PC-3 (cell line): Measurements from ENCODE around the gene CTNND2. TPM values are rescaled to one million over a fixed set of nuclear protein-coding genes. Genes with fewer than 3 reads are reported as not detected.
"Not testable (repeated sequence)": the region's sequence is repeated elsewhere in the genome, so short reads cannot be mapped to it uniquely, and the experiment has no call there.

ENCODE experiments used
- ATAC-seq: fragments of 200-7000 bp; cut with Tn5 transposase; 2 replicates; pipeline ENCODE4 v1.9.1; 2020; ENCODE audit warnings: mild to moderate bottlenecking, moderate library complexity
- BruUV-seq: library from RNA; stranded (reverse); fragments of 400-500 nt; replicated peaks from 2 replicates; lab custom pipeline; 2021; lab: Mats Ljungman, UMichigan
- CTCF ChIA-PET: fragments of 300-600 bp; sonication (Branson Sonifier 250); formaldehyde crosslinking; loops from one replicate; lab custom pipeline; 2022; ENCODE audit warnings: antibody characterized with exemption; lab: Charles Lee
- POLR2A ChIA-PET: fragments of 300-600 bp; sonication (Branson Sonifier 250); formaldehyde crosslinking; loops from one replicate; lab custom pipeline; 2022; ENCODE audit warnings: antibody characterized with exemption; ENCODE audit not compliant: unreplicated experiment; lab: Charles Lee
- DNase-seq: peaks from one replicate; pipeline ENCODE4 v3.0.0-alpha.2; 2015
- H2AFZ ChIP-seq: fragments of 300-600 bp; sonication (generic); 2 replicates; pipeline ENCODE4 v1.6.0; 2016; ENCODE audit warnings: antibody characterized with exemption, low read length
- H3F3A ChIP-seq: fragments of 300-600 bp; sonication (generic); one replicate; pipeline ENCODE4 v1.6.0; 2017; ENCODE audit warnings: antibody characterized with exemption, low read length, control low read depth, mild to moderate bottlenecking; ENCODE audit not compliant: unreplicated experiment
- H3K27ac ChIP-seq: fragments of 300-600 bp; sonication (generic); 2 replicates; pipeline ENCODE4 v1.5.1; 2016; ENCODE audit warnings: mild to moderate bottlenecking, low read length
- H3K27me3 ChIP-seq: fragments of 300-600 bp; sonication (generic); 2 replicates; pipeline ENCODE4 v1.6.1; 2016; ENCODE audit warnings: low read length, mixed read lengths
- H3K36me3 ChIP-seq: fragments of 300-600 bp; sonication (generic); 2 replicates; pipeline ENCODE4 v1.6.1; 2016; ENCODE audit warnings: low read depth, mixed run types, low read length, mixed read lengths
- H3K4me1 ChIP-seq: fragments of 300-600 bp; sonication (generic); 2 replicates; pipeline ENCODE4 v1.5.1; 2016; ENCODE audit warnings: low read length; ENCODE audit not compliant: insufficient read depth
- H3K4me2 ChIP-seq: fragments of 300-600 bp; sonication (generic); 2 replicates; pipeline ENCODE4 v1.6.0; 2016; ENCODE audit warnings: low read length
- H3K4me3 ChIP-seq: fragments of 300-600 bp; sonication (generic); 2 replicates; pipeline ENCODE4 v1.5.1; 2016; ENCODE audit warnings: mild to moderate bottlenecking, low read length, mixed read lengths
- H3K79me2 ChIP-seq: fragments of 300-600 bp; sonication (generic); 2 replicates; pipeline ENCODE4 v1.6.1; 2017; ENCODE audit warnings: low read length, mixed read lengths
- H3K9ac ChIP-seq: fragments of 300-600 bp; sonication (generic); 2 replicates; pipeline ENCODE4 v1.6.0; 2016; ENCODE audit warnings: mild to moderate bottlenecking, low read length
- H3K9me2 ChIP-seq: fragments of 300-600 bp; sonication (generic); replicated peaks from 2 replicates; pipeline ENCODE4 v1.6.1; 2016; ENCODE audit warnings: mixed run types, low read length, mixed read lengths
- H3K9me3 ChIP-seq: fragments of 300-600 bp; sonication (generic); 2 replicates; pipeline ENCODE4 v1.6.1; 2016; ENCODE audit warnings: low read length, mixed read lengths
- H4K20me1 ChIP-seq: fragments of 300-600 bp; sonication (generic); 2 replicates; pipeline ENCODE4 v1.6.1; 2016; ENCODE audit warnings: low read length, mixed read lengths
- EZH2 ChIP-seq: fragments of 300-600 bp; sonication (generic); IDR thresholded peaks from one replicate; pipeline ENCODE4 v1.6.1; 2017; ENCODE audit warnings: antibody characterized with exemption, mild to moderate bottlenecking, low read length; ENCODE audit not compliant: unreplicated experiment
- EZH2phosphoT487 ChIP-seq: fragments of 300-600 bp; sonication (generic); IDR thresholded peaks from 2 replicates; pipeline ENCODE4 v1.6.1; 2018; ENCODE audit warnings: mild to moderate bottlenecking, antibody characterized with exemption, low read length, borderline replicate concordance
- intact Hi-C: fragments of 100-400 bp; cut with micrococcal nuclease; formaldehyde crosslinking; loops from 2 replicates; pipeline ENCODE4 v1.9.0; 2023
- total RNA-seq: library from RNA; depleted of rRNA; stranded (reverse); fragments of >200 nt; gene quantifications from 2 replicates; pipeline ENCODE4 v1.2.3, GENCODE V29; 2014
- TF ChIP-seq, protein P1 (sequence below): fragments of 300-600 bp; sonication (generic); conservative IDR thresholded peaks from 2 replicates; pipeline ENCODE4 v1.5.1; 2017; ENCODE audit warnings: antibody characterized with exemption, low read depth, mild to moderate bottlenecking, low read length

The CTNND2 gene
- total RNA-seq, 1 experiment from 2014 or later = 1.8 TPM

DNA sequence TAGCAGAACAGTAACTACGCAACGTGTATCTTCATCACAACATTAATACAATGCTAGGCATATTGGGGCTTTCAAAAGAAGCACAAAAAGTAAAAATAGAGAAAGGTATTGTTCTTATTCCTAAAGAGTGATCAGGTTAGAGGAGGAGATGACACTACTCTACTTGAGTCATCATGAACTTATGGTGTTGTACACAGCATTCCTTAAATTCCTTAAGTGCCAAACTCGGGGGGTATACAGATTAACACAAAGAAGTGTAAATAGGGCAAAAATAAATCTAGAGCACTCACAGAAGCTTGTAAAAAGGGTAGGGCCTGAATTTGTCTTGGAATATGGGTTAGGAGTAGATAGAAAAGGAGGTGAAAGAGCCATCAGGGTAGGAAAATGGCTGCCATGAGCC, 835.2 kb downstream of the CTNND2 start:
- TF ChIP-seq, protein P1, sequence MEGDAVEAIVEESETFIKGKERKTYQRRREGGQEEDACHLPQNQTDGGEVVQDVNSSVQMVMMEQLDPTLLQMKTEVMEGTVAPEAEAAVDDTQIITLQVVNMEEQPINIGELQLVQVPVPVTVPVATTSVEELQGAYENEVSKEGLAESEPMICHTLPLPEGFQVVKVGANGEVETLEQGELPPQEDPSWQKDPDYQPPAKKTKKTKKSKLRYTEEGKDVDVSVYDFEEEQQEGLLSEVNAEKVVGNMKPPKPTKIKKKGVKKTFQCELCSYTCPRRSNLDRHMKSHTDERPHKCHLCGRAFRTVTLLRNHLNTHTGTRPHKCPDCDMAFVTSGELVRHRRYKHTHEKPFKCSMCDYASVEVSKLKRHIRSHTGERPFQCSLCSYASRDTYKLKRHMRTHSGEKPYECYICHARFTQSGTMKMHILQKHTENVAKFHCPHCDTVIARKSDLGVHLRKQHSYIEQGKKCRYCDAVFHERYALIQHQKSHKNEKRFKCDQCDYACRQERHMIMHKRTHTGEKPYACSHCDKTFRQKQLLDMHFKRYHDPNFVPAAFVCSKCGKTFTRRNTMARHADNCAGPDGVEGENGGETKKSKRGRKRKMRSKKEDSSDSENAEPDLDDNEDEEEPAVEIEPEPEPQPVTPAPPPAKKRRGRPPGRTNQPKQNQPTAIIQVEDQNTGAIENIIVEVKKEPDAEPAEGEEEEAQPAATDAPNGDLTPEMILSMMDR = no peak
- TF ChIP-seq EZH2 (no peak), EZH2phosphoT487 (no peak)
- Histone ChIP-seq H4K20me1 (no peaks in the 10 kb centered on the region), H3K4me3 (no peak overlapping the region), H3K4me1 (peaks cover 11% of the 10 kb centered on the region), H3K9me2 (no peaks in the 10 kb centered on the region), H3K4me2 (peak overlapping the region; percentile 3), H3F3A (no peaks in the 10 kb centered on the region), H3K79me2 (no peaks in the 10 kb centered on the region), H3K9me3 (no peaks in the 10 kb centered on the region), H2AFZ (peak overlapping the region; percentile 3; the same call in 1 of the 2 replicates), H3K27me3 (no peaks in the 10 kb centered on the region), H3K36me3 (no peaks in the 10 kb centered on the region), H3K27ac (no peak overlapping the region), H3K9ac (no peak overlapping the region)
- CTCF ChIA-PET = no interaction called here
- ATAC-seq (peak; percentile 87), DNase-seq (peak; percentile 87)
- POLR2A ChIA-PET = no interaction called here
- intact Hi-C loops = no loop called here
- BruUV-seq = no TSS peak

DNA sequence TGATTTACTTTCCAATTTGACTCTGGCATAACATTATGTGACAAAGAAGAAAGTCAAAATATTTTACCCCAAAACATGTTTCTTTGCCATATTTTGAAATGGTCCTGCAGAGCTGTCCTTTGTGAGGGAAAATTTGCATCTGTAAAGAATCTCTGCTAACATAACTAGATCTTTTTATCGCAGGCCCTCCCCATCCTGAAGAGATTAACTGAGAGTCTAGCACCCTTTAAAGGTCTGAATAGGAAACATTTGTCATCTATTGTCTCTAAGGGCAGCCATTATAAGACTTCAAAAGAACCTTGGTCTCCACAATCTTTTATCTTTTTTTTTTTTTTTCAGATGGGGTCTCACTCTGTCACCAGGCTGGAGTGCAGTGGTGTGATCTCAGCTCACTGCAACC, 838.5 kb downstream of the CTNND2 start:
- H3K27me3 ChIP-seq, intact Hi-C loops, ATAC-seq, H3K4me2 ChIP-seq, H3K9me2 ChIP-seq, BruUV-seq, POLR2A ChIA-PET, H4K20me1 ChIP-seq, H3K36me3 ChIP-seq, H3K9ac ChIP-seq, H2AFZ ChIP-seq, H3F3A ChIP-seq, H3K79me2 ChIP-seq, H3K9me3 ChIP-seq, H3K4me3 ChIP-seq, DNase-seq, H3K27ac ChIP-seq: not testable (repeated sequence)
- peaks cover 11% of the 10 kb centered on the region for H3K4me1 ChIP-seq
- CTCF ChIA-PET = interaction anchor here (0.7 kb wide), 1 partner anchor 189 kb away, joined by 7 read pairs; no protein-coding TSS in a partner anchor

DNA sequence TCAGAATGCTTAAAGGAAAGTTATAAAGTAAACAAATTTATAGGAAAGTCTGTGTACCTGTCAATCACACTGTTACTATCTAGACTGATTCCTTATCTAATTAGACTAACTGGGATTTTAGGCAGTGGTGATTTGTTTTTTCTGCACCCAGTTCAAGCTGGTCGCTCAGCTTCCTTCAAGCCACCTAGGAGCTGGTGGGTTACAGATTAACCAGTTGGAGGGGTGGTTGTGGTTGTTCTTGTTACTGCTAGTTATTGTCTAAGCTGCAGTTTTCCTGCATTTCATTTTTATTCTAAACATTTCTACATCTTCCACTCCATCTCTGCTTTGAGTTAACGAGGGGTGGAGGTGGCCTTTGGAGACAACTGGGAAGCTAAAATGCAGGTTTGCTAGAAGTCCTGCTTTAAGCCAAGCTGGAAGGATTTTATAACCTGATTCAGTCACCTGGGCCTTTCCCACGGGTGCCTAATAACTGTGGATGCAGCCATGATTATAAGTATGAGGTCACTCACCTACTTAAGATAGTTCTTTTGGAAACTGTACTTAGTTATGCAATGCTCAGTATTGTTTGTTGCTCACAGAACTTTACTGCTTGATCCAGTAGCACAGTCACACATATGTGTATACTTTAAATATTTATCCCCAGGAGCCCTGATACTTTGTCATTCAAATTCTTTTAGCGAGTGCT, 839.3 kb downstream of the CTNND2 start:
- Histone ChIP-seq H3K4me1 (peaks cover 11% of the 10 kb centered on the region), H3K4me3 (no peak overlapping the region), H3F3A (no peaks in the 10 kb centered on the region), H4K20me1 (no peaks in the 10 kb centered on the region), H3K27ac (no peak overlapping the region), H2AFZ (no peak overlapping the region), H3K9me2 (no peaks in the 10 kb centered on the region), H3K9ac (no peak overlapping the region), H3K79me2 (no peaks in the 10 kb centered on the region), H3K9me3 (no peaks in the 10 kb centered on the region), H3K4me2 (no peak overlapping the region), H3K27me3 (no peaks in the 10 kb centered on the region), H3K36me3 (no peaks in the 10 kb centered on the region)
- no peak for ATAC-seq
- intact Hi-C loops = no loop called here
- ChIA-PET CTCF (no interaction called here), POLR2A (no interaction called here)
- BruUV-seq = no TSS peak
- DNase-seq = no peak
- TF ChIP-seq, protein P1 = no peak
- TF ChIP-seq EZH2phosphoT487 (no peak), EZH2 (no peak)
